IPS-NIHi7 (cell line): ENCODE data around the gene RNU6-1.

ENCODE experiments used
- DNase-seq: peaks from one replicate; pipeline ENCODE4 v3.0.0; 2012; ENCODE audit warnings: mixed read lengths; ENCODE audit errors: extremely low spot score

RNU6-1 gene

GRCh38 chr15:67801142-67801541 lies 38.7 kb downstream of the RNU6-1 start:
- DNase-seq = no peak

GRCh38 chr15:67799801-67800205 lies 40.0 kb downstream of the RNU6-1 start:
- no peak for DNase-seq

- no peak for DNase-seq
These were observed 43.4 kb downstream of the RNU6-1 start for GRCh38 chr15:67796196-67797127.

GRCh38 chr15:67794832-67795574 lies 44.8 kb downstream of the RNU6-1 start:
- no peak for DNase-seq

- no peak for DNase-seq
These were observed 47.4 kb downstream of the RNU6-1 start for GRCh38 chr15:67792250-67792942.

GRCh38 chr15:67790610-67791319 lies 49.1 kb downstream of the RNU6-1 start:
- no peak for DNase-seq
